Embryonic facial prominence (tissue), 1 donor: ENCODE measurements around the gene MTUS2.

Source experiments
- DNase-seq: peaks from one replicate; pipeline ENCODE4 v3.0.0-alpha.2; 2016; ENCODE audit errors: extremely low spot score

The MTUS2 gene

DNA sequence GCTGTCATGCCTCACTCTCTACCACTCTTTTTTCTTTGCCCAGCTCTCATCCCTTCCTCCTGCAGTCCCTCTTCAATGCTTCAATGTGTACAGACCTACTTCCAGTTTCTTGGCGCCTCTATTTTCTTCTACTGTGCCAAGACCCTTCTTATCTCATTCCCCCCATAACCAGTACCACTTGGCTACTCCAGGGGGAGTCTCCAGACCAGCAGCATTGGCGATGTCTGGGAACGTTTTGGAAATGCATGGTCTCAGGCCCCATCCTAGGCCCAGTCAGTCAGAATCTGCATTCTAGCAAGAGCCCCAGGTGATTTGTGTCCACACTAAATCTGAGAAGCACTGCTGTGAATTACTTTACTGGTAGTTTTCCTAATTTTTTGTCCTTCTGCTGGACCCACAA is 577.1 kb downstream of the MTUS2 start:
- DNase-seq, result no peak

DNA sequence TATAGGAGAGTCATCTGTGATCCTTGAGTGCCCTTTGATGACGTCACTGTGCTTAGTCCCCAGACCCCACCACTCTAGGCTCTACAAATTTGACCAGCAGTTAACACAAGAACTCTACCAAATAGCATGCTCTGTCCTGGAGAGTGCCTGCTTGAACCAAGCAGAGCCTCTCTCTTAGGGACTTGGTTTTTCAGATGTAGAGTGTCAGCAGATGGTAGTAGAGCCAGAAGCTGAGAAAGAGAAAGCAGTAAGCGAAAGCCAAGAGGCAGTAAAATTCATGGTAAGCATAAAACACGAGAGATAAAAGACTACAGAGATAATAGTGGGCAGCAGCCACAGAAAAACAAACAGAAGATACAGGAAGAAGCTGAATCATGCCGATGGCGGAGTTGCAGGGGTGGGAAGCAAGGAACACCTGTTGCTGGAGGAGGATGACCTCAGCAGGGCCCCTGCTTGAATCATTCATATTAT is 582.1 kb downstream of the MTUS2 start:
- DNase-seq, result no peak

DNA sequence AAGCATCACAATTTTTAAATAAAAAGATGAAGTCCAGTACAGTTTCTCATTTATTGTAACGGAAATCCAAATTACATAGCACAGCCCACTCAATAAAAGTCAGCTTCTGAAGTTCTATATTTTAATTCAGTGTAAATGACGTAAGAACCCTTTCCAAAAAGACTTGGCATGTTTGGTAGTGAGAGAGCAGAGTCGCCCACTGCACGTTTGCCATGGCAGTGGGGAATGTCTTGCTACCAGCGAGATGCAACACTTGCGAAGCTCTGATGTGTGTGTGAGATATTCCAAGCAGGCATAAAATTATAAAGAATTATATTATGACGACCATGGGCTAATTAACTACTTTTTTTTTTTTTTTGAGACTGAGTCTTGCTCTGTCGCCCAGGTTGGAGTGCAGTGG is 585.3 kb downstream of the MTUS2 start:
- DNase-seq, result no peak

DNA sequence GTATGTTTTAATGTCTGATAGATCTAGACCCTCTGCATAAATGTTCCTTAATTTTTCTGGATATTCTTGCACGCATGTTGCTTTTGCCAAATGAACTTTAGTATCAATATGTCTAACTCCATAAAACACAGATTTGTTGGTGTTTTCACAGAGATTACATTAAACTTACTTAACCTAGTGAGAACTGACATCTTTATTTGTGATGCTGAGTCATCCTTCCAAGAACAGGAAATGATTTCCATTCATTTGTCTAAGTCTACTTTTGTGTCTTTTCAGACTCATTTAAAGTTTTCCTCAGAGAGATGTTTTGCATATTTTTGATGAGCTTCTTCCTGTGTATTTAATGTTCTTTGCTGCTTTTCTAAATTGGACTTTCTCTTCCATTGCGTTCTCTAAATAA is 591.3 kb downstream of the MTUS2 start:
- no peak for DNase-seq

DNA sequence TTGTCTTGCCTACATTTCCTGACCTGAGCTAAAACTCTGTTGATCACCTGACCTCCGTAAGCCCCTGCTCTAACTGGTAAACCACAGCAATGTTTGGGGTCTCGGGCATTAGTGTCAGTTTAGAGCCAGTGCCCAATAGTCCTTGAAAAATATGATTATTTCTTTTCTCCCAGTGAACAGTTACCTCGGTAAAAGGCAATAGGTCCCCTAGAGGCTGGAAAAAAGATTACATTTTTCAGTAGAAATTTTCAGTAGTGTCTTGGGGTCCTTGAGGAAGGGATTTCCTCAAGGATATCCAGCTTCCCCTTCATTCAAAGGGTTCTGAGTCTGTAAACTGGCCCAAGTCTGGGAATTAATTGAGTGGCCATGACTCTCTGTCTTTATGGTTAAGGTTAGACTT is 597.9 kb downstream of the MTUS2 start:
- DNase-seq, result no peak

DNA sequence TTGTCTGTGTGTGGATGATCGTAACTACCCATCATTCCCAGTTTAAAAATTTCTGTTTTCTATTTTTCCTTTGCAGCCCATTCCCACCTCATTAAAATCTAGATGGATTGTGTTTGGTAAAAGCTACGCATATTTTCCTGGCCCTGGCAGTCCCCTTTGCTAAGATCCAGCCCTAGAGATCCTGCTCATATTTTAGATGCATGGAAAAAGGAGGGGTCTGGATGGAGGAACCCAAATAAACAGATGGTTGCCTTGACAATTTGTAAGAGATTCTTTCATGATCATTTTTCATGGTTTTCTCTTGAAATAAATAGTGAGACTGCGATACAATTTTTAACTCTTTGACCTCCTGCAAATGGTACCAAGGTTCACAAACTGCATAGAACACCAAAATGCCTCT is 601.0 kb downstream of the MTUS2 start:
- peak; percentile 37 for DNase-seq

DNA sequence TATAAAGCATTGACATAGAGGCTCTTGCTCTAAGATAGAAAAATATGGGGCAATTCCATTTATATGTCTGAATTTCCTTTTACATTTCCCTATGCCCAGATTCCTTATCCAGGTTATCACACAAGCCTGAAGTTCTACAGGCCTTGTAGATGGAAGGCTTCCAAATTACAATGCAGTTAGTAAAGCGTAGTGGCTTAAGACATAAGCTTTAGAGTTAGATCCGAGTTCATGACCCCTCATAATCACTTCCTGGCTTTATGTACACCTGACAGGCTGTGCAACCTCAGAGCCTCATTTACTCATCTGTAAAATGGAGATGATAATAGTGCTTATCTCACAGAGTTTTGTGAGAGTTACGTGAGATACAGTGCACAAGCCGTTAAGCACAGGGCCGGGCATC is 601.9 kb downstream of the MTUS2 start:
- DNase-seq, result no peak

DNA sequence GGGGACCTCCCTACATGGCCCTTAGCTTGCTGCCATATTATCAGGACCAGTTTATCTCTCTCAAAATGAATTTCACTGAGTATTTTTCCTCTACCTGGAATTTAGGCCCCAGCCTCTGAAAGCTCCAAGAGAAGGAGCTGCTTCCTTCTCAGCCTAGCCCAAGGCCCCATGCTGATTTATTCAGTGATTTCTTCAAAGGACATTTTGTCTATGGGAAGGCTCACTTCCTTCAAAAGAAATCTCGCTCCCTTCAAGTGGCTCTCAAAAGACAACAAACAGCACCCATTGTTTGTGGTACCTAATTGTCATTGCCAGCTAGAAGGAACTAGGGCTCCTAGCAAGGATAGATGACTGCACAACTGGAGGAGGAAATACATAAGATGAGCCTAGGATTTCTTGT is 602.9 kb downstream of the MTUS2 start:
- DNase-seq, result no peak

DNA sequence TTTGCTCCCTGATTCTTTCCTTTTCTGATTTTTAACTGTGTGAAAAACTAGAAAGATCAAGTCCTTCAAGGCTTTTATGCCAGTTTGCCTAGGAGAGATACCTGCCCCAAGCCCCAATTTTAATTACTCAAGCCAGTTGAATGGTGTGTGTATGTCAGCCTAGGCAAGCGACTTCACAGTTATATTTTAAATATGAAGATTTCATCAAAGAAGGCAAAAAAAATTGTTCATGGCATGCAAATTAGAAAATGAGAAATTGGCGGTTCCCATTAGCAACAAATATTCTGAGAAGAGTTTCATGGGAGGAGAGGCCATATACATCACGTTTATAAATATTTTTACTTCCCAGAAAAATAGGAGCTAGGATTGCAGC is 607.8 kb downstream of the MTUS2 start:
- no peak for DNase-seq

DNA sequence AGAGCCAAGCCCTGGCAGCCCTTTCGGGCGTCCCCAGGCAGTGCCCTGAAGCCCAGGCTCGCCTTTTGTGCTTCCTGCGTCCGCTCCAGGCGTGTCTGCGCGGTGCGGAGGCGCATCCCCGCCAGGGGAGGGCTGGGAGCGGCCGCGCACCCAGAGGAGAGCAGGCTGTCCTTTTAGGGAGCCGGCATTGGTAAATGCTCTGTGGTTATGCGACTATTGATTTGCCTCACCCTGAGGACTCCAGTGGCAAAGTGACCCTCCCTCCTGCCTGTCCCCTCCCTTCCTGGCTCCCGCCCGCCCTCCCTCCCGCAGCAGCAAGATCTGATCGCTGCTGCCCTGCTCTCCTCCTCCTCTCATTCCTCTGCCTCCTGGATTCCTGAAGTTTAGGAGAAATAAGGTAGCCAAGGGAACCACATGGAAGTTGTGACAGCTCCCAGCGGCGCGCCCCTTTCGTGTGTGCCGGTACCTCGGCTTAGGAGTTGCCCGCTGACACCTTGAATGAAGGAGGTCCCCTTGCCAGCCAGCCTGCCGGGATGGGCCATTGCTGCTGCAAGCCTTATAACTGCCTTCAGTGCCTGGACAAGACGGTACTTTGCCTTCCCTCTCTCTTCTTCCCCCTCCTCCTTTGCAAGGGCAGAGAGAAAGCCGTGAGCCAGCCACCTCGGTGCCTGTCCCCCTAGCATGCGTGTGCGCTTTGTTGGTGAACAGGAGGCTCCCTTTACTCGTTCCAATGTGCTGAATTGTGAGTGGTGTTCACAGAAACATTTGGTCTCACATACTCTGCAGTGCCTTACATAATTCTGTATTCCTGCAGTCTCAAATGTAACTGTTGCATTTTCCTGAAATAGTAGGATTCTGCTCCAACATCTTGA is 608.4 kb downstream of the MTUS2 start:
- no peak for DNase-seq

DNA sequence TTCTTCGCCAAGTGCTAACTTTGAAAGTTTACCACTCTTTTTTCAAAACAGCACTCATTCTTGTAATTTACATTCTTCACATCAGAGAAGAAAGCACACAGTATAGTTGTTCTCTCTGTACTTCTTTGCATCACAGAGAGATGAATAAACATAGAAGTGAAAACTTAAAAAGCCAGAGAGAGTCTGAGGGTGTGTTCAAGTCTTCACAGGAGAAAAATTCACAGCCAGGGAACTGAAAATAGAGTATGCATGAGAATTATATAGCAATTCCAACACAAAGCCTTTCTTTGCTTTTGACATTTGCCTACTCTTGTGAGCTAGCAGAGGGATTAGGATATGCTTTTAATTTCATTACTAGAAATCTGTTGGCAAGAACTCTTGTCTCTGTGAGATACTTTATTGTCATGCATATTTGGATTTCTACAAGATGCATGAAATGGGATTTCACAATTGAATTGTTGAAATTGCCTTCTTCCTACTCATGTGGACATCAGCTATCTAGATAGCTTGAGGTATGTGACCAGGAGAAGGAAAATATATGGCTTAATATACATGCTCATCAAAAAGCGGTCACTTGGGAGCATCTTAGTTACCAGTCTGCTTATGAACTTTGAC is 609.3 kb downstream of the MTUS2 start:
- no peak for DNase-seq

DNA sequence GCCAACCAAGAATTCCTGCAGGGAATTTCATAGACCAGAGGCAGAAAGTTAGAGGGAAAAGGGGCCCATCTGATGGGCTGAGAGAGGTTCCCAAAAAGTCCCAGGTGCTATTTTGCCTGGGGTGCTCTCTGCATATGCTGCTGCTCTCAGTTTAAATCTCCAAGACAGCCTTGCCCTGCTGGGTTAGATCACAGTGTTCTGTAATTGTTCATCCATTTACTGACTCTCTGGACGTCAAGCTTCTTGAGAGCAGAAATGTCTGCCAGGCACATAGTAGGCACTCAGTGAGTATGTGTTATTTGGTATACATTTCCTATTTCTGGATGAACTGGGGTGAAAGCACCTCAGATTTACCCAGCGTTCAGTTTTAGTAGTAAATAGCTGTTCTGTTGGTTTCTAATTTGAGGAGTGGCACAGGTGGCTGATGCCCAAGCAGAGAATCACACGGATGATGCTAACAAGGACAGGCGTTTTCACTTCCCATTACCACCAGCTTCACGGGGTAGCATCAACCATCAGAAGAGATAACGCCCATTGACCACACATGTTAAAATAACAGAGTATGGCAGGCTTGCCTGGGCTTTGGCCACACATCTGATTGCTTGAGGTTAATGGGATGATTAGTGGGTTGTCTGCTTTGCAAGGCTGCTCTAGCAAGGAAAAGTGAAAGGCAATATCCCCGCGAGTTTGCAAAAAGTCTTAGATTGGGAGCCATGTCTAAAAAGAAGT is 614.2 kb downstream of the MTUS2 start:
- DNase-seq, result no peak

DNA sequence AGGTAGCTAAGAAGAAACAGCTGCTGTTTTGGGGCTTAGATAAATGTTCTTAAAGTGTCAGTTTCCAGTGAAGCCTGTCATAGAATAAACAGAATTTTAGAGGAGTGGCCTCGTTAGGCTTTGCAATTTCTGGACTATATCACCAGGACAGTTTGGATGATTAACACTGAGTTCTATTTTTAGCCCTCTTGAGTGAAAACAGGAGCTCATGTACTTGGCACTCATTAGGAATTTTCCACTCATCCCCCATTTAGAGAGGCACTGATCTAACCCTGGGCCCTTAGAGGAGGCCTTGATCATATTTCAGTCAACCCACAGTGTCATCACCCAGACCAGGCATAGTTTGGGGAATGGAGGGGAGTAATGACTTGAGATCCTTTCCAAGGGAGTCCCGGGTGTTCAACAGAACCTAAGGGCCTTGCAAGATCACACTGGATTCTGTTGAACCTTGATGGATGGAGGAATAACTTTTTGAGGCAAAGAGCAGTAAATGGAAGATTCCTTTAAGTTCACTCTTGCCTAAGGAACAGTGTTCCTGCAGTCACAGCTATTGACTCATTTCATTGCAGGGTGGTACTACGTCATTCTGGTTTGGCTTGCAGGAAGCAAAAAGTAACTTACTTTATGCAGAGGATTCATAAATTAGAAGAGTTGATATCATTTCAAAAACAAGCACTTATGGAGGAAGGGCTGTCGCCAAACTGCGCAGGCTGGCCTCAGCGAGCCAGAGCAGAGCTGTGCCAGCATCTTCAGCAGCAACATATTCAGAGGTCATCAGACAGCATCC is 615.2 kb downstream of the MTUS2 start:
- no peak for DNase-seq

DNA sequence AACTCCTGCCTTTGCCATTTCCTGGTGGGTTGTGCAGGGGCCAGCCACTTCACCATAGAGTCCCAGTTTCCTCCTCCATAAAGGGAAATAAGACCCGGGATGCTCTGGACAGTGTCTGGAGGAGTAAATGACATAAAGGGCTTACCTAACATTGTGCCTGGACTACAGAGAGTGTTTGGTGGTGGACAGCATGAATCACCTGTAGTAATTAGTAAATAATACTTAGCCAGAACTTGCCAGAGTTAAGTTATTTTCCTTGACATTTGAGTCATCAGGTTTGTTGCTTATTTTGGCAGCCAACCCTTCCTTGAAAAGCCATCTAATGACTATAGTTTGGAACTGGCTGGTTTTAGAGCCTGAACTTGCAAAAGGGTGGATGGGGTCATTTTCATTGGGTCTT is 616.2 kb downstream of the MTUS2 start:
- no peak for DNase-seq

DNA sequence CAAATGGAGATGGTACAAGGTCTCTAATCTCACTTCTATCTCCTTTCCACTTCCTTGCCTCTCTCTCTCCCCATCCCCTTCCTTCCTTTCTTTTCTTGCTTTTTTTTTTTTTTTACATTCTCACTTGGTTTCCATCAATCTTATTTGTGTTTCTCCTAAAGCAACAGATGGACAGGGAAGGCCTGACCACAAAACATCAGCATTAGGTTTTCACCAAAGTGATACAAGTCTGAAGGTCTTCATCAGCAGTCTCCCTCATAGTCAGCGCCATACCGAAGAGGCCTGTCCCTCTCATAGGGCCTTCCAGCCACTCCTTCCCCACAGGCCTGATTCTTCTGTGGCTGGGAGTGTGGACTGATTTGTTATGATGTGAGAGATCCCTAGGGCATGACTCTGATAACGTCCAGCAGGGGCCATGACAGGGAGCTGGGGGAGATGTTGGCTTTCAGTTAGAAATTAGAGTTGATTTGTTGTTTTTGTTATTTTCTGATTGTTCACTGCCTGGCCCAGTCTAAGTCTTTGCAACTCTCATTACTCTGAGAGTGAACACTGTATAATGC is 616.7 kb downstream of the MTUS2 start:
- no peak for DNase-seq

DNA sequence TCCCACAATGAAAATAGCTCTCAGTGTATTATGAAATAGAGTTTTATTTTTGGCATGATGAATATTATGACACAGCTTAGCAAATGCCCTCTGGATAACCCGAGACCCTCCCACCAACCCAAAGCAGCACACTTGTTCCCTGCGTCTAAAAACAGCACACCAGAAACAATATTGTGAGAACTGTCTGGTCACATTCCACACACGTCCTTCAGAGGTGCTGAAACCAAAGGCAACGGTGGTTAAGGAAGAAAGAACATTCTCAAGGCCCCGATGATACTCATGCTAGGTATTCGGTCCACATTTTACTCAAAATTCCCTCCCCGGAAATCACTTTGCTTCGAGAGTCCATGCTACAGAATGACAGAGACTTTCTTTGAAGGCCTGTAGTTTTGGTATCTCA is 618.6 kb downstream of the MTUS2 start:
- DNase-seq, result no peak

DNA sequence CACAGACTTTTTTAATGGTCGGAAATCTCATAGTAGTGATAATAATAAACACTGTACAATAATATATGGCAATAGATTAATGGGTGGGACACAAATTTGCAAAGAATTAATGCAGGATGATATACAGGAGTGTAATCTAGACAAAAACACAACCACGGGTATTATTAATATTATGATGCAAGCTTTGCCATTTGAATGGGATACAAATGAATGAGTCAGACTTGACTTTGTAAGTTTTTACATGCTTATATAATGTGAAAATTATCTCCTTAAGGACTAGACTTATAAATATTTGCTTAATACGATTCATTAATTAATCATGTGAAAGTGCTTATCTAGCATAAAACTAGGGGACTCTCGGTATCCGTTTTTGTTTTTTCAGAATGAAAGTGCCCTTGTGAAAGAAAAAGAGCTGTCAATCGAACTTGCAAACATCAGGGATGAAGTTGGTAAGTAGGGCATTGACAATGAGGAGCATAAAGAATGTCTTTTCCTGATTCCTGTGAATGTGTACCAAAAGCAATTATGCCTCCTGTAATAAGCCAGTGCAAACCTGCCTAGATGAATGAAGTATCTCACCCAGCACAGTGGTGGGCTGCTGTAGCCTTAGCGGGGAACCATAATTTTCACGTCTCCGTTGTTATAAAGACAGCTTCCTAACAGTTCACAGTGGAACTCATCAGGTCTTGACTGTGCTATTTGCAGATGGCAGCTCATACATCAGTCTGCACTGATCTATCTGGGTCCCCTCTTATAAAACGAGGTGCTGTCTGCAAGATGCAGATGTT is 619.7 kb downstream of the MTUS2 start:
- no peak for DNase-seq

DNA sequence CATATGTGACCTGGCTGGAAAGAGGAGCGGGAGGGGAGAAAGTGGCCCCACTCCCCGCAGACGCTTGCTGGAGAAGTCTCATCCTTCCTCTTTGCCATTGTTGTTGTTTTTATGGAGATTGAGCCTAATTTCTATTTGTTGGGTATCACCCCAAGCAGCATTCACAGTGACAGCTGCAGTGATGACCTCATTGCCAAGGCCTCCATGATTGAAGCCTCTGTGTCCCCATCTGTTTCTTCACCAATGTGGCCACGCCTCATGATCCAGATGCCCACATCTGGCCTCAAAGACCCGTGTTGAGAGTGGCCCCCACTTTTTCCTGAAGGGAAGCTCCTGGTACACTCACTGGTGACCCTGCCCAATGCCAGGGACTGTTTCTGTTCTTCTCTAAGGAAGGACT is 621.2 kb downstream of the MTUS2 start:
- no peak for DNase-seq

DNA sequence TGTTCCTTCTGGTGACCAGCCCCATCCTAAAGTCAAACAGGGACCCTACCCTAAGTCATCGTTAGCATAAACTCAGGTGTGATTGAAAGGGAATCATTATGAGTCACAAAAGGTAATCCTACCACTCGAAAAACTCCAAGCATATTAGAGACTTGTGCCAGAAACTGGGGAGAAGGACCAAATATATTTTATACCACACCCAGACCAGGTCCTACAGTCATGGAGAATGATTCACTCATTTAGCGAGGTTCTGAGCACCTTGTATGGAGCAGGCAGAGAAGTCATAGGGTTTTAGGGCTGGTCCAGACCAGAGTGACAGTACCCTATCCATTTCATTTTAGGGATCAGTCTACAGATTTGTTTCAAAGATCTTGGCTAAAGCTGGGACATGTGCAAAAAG is 625.9 kb downstream of the MTUS2 start:
- DNase-seq, result no peak

DNA sequence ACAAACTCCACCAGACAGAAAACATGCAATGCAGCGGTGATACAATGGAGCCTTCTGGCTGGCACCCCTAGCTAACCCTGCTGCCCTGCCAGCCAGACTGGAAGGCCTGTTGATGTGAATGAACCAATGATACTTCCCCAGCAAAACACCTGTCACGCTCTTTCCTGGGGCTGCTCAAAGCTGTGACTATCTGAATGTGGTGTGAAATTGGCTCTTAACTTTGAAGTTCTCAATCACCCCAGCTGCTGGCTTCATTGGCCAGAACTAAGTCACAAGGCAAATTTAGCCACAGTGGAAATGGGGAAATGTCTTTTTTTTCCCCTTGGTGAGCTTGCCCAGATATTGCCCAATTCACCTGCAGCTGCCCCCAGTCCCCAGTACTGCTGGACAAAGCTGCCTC is 628.0 kb downstream of the MTUS2 start:
- no peak for DNase-seq

DNA sequence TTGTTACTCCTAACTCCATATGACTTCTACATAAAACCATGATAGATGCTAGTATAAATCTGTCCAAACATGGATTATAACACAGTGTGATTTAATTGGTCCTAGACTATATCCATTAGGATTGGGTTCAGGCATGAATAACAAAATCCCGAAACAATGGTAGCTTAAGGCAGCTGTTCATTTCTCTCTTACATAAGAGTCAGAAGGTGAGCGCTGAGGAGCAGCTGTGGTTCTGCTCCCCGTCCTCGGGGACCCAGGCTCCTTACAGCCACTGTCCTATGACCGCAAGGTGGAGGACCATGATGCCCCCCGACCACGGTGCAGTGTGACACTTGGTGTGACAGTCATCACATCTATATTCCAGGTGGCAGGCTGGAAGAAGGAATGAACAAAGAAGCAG is 629.6 kb downstream of the MTUS2 start:
- DNase-seq, result no peak
